22Rv1 (cell line): ENCODE results near the gene TMSB4Y.

Source experiments
- H3K27ac ChIP-seq: fragments of 450-650 bp; 2 replicates; pipeline ENCODE4 v1.5.1; 2017
- CTCF ChIP-seq: fragments of 450-650 bp; IDR thresholded peaks from 2 replicates; pipeline ENCODE4 v1.5.1; 2017; ENCODE audit warnings: mild to moderate bottlenecking
- ZFX ChIP-seq: fragments of 450-650 bp; IDR thresholded peaks from 2 replicates; pipeline ENCODE4 v1.6.1; 2017; ENCODE audit warnings: antibody characterized with exemption, borderline replicate concordance

TMSB4Y gene

GRCh38 chrY:13703568-13703968 is at the start of gene TMSB4Y:
Gene TMSB4Y, plus strand, starts transcription at chrY:13703899.
- TF ChIP-seq CTCF (0 out of 2 replicates have a peak, but pooled peaks have one; percentile 4), ZFX (no peak)
- H3K27ac ChIP-seq: peak within 1 kb of the TSS; percentile 98

GRCh38 chrY:13664162-13664561 is 39.5 kb upstream of the TMSB4Y start:
- no peak for TF ChIP-seq CTCF
- no peak for TF ChIP-seq ZFX
- no peak overlapping the region for H3K27ac ChIP-seq

GRCh38 chrY:13671122-13671521 is 32.6 kb upstream of the TMSB4Y start:
- no peak overlapping the region for H3K27ac ChIP-seq
- TF ChIP-seq CTCF: no peak

GRCh38 chrY:13702276-13702675 is 1.4 kb upstream of the TMSB4Y start:
- TF ChIP-seq ZFX (no peak), CTCF (no peak)
- H3K27ac ChIP-seq: no peak overlapping the region

GRCh38 chrY:13704121-13704930 is 627 bp downstream of the TMSB4Y start:
- TF ChIP-seq ZFX (no peak), CTCF (no peak)
- peak overlapping the region; percentile 98 for H3K27ac ChIP-seq

- TF ChIP-seq CTCF (no peak), ZFX (no peak)
- H3K27ac ChIP-seq: peak overlapping the region; percentile 98
Observed at GRCh38 chrY:13705197-13705596, 1.5 kb downstream of the TMSB4Y start.

GRCh38 chrY:13708038-13708437 is 4.3 kb downstream of the TMSB4Y start:
- TF ChIP-seq CTCF (no peak), ZFX (no peak)
- no peak overlapping the region for H3K27ac ChIP-seq
